ENCODE data around the gene GCN1. TPM values are rescaled to one million over a fixed set of nuclear protein-coding genes. Genes with fewer than 3 reads are reported as not detected.

The GCN1 gene
- total and polyA plus RNA-seq, 2 donors (not counting 3 experiments of a cell fraction or from before 2014, with no cell fraction given), result 30.1 to 101 TPM

DNA sequence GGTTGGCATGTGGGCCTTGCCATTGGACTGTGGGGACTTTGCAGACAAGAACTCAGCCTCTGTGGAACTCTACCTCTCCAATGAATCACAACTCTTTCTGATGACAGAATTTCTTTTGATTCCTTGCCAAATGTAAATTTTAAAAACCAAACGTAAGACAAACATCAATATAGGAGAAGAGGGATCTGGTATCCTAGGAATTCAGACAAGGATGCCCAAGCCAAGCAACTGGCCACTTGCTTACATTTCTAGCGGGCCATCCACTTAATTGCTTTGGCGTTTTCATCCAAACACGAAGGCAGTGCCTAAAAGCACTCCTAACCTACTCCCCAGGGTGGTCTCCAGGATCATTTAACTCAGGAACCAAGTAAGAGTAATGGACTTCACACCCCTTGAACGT is 54.6 kb downstream of the GCN1 start:
- POLR2A ChIA-PET, result no interaction called here
- H3K27ac ChIP-seq (ENCODE audit: insufficient read depth, low read depth, low read length), result no peak overlapping the region
- no peaks in the 10 kb centered on the region for H3K4me1 ChIP-seq (ENCODE audit: control insufficient read depth, extremely low read depth, insufficient read depth, low read length)
- DNase-seq (ENCODE audit: low read depth, low spot score) (no peak), FAIRE-seq (no peak)
- H3K4me3 ChIP-seq (replicated peaks in 1 of 3; ENCODE audit: insufficient read depth in 1 of 3, low read depth in 1 of 3, low read length in 3 of 3), result no peak overlapping the region
- intact Hi-C loops (cut with micrococcal nuclease) (no loop called here), dilution Hi-C loops (cut with MboI; ENCODE audit: extremely low pct_ligation_motif_present, low sequenced_read_pairs) (no loop called here)
- no peaks in the 10 kb centered on the region for H4K20me1 ChIP-seq (replicated peaks; ENCODE audit: control insufficient read depth, extremely low read depth, insufficient read depth, low read length)
- H3K27me3 ChIP-seq (ENCODE audit: control insufficient read depth in 2 of 2, insufficient read depth in 2 of 2, low read length in 2 of 2), result no peaks in the 10 kb centered on the region
- H2AFZ ChIP-seq (ENCODE audit: low read depth, low read length), result no peak overlapping the region
- H3K9me3 ChIP-seq (replicated peaks; ENCODE audit: control insufficient read depth, insufficient read depth, low read length), result no peaks in the 10 kb centered on the region
- no peak overlapping the region for H3K9ac ChIP-seq (replicated peaks; ENCODE audit: extremely low read depth, insufficient read depth, low read length)
- TF ChIP-seq MAX (IDR thresholded peaks at IDR 0.05; ENCODE audit: insufficient read depth, insufficient read length), result no peak
- TF ChIP-seq JUN (IDR thresholded peaks at IDR 0.05; ENCODE audit: borderline replicate concordance, insufficient read depth, insufficient read length, low read depth), result no peak
- TF ChIP-seq MYC (IDR thresholded peaks at IDR 0.05; ENCODE audit: low read depth, low read length), result no peak
- no peak for TF ChIP-seq POLR2A (IDR thresholded peaks at IDR 0.05; ENCODE audit: low read depth, low read length)
- no peak for TF ChIP-seq EZH2 (IDR thresholded peaks at IDR 0.05; ENCODE audit: borderline replicate concordance, low read depth, low read length, severe bottlenecking)
- TF ChIP-seq FOS (IDR thresholded peaks at IDR 0.05; ENCODE audit: borderline replicate concordance, insufficient read depth, low read length), result no peak
- TF ChIP-seq CTCF (IDR thresholded peaks at IDR 0.05; ENCODE audit: extremely low read depth in 1 of 2, insufficient read depth in 1 of 2, low read depth in 1 of 2, low read length in 2 of 2), result no peak
- TF ChIP-seq POLR2AphosphoS5 (IDR thresholded peaks at IDR 0.05; ENCODE audit: insufficient read depth, low read depth, low read length), result no peak
- no peak for TF ChIP-seq GATA2 (IDR thresholded peaks at IDR 0.05; ENCODE audit: insufficient read depth, insufficient read length, low read depth, low read length)
- CTCF ChIA-PET, result no interaction called here
- no peaks in the 10 kb centered on the region for H3K9me1 ChIP-seq (replicated peaks; ENCODE audit: control insufficient read depth, extremely low read depth, insufficient read depth, low read length)
- peaks cover 26 to 65% of the 10 kb centered on the region in 2 experiments for H3K36me3 ChIP-seq (ENCODE audit: control insufficient read depth in 2 of 2, extremely low read depth in 1 of 2, insufficient read depth in 2 of 2, low read length in 2 of 2)
- H3K79me2 ChIP-seq (ENCODE audit: control insufficient read depth, insufficient read depth, low read length), result no peaks in the 10 kb centered on the region
- BruUV-seq (replicated peaks), result no TSS peak
- H3K4me2 ChIP-seq (ENCODE audit: insufficient read depth, low read length), result no peak overlapping the region

All from endothelial cell of umbilical vein (primary cell).